Endothelial cell of umbilical vein (primary cell): ENCODE data around the gene TACSTD2. TPM values are rescaled to one million over a fixed set of nuclear protein-coding genes. Genes with fewer than 3 reads are reported as not detected.

Source experiments
- BruUV-seq: library from RNA; stranded (reverse); fragments of 400-500 nt; replicated peaks from 2 replicates; lab custom pipeline; 2021; lab: Mats Ljungman, UMichigan
- CTCF ChIA-PET: fragments of 300-600, 350-600 bp; sonication (Branson Sonifier 250); formaldehyde crosslinking; loops from one replicate; lab custom pipeline; 2021; ENCODE audit warnings: antibody characterized with exemption, inconsistent platforms; lab: Charles Lee
- POLR2A ChIA-PET: fragments of 300-600, 350-600 bp; sonication (Branson Sonifier 250); formaldehyde crosslinking; loops from one replicate; lab custom pipeline; 2021; ENCODE audit warnings: antibody characterized with exemption, inconsistent platforms; lab: Charles Lee
- DNase-seq: peaks from one replicate; pipeline ENCODE4 v3.0.0-alpha.2; 2011; ENCODE audit warnings: low read depth, low spot score
- FAIRE-seq: peaks from 2 replicates; lab custom pipeline; 2011; peaks lifted over from hg19 to GRCh38; lab: Jason Lieb, UNC
- H2AFZ ChIP-seq: 2 replicates; pipeline ENCODE4 v1.6.0; 2012; ENCODE audit warnings: low read depth, low read length, control low read depth, inconsistent platforms
- H3K27ac ChIP-seq: 2 replicates; pipeline ENCODE4 v1.5.1; 2011; ENCODE audit warnings: low read depth, mild to moderate bottlenecking, control low read depth, low read length, moderate library complexity; ENCODE audit not compliant: insufficient read depth
- H3K27me3 ChIP-seq, 2 experiments: 2 replicates each; pipeline versions ENCODE4 v1.6.0 to v1.6.1; 2011; ENCODE audit warnings: low read length in 2 of 2, mixed read lengths in 1 of 2; ENCODE audit not compliant: control insufficient read depth in 2 of 2, insufficient read depth in 2 of 2
- H3K36me3 ChIP-seq, 2 experiments: 2 replicates in 1 of 2; 3 replicates in 1 of 2; pipeline ENCODE4 v1.5.1; 2011; ENCODE audit warnings: low read length in 2 of 2, mild to moderate bottlenecking in 1 of 2, moderate library complexity in 1 of 2; ENCODE audit not compliant: control insufficient read depth in 2 of 2, insufficient read depth in 2 of 2; ENCODE audit errors: extremely low read depth in 1 of 2
- H3K4me1 ChIP-seq: 3 replicates; pipeline ENCODE4 v1.5.1; 2011; ENCODE audit warnings: mild to moderate bottlenecking, low read length; ENCODE audit not compliant: control insufficient read depth, insufficient read depth; ENCODE audit errors: extremely low read depth
- H3K4me2 ChIP-seq: 2 replicates; pipeline ENCODE4 v1.6.1; 2011; ENCODE audit warnings: low read length, control low read depth, mixed read lengths; ENCODE audit not compliant: insufficient read depth
- H3K4me3 ChIP-seq, 3 experiments: fragments of 200-600 bp in 1 of 3; sonication (generic), shearing (Covaris generic) in 1 of 3; replicated peaks in 1 of 3; 2 replicates each; pipeline ENCODE4 v1.5.1; 2011 to 2016; ENCODE audit warnings: control low read depth in 3 of 3, low read length in 3 of 3, mild to moderate bottlenecking in 2 of 3, inconsistent platforms in 1 of 3, low read depth in 1 of 3, moderate library complexity in 1 of 3; ENCODE audit not compliant: insufficient read depth in 1 of 3
- H3K79me2 ChIP-seq: 2 replicates; pipeline ENCODE4 v1.6.0; 2012; ENCODE audit warnings: low read length, inconsistent platforms; ENCODE audit not compliant: control insufficient read depth, insufficient read depth
- H3K9ac ChIP-seq: replicated peaks from 2 replicates; pipeline ENCODE3; 2011; ENCODE audit warnings: low read length, control low read depth; ENCODE audit not compliant: insufficient read depth; ENCODE audit errors: extremely low read depth
- H3K9me1 ChIP-seq: replicated peaks from 3 replicates; pipeline ENCODE4 v1.6.0; 2011; ENCODE audit warnings: mild to moderate bottlenecking, low read length; ENCODE audit not compliant: control insufficient read depth, insufficient read depth; ENCODE audit errors: extremely low read depth
- H3K9me3 ChIP-seq: replicated peaks from 2 replicates; pipeline ENCODE4 v1.5.1; 2012; ENCODE audit warnings: low read length, inconsistent platforms; ENCODE audit not compliant: control insufficient read depth, insufficient read depth
- H4K20me1 ChIP-seq: replicated peaks from 2 replicates; pipeline ENCODE3; 2011; ENCODE audit warnings: mild to moderate bottlenecking, low read length; ENCODE audit not compliant: control insufficient read depth, insufficient read depth; ENCODE audit errors: extremely low read depth
- EZH2 ChIP-seq: IDR thresholded peaks from 2 replicates; pipeline ENCODE4 v1.6.1; 2012; ENCODE audit warnings: borderline replicate concordance, low read depth, mild to moderate bottlenecking, moderate library complexity, low read length, inconsistent platforms; ENCODE audit not compliant: severe bottlenecking
- FOS ChIP-seq: IDR thresholded peaks from 2 replicates; pipeline ENCODE4 v1.6.1; 2011; ENCODE audit warnings: mild to moderate bottlenecking, low read length, moderate library complexity, borderline replicate concordance; ENCODE audit not compliant: insufficient read depth
- GATA2 ChIP-seq: IDR thresholded peaks from 2 replicates; pipeline ENCODE4 v1.7.0; 2011; ENCODE audit warnings: low read depth, mild to moderate bottlenecking, moderate library complexity, mixed read lengths, low read length; ENCODE audit not compliant: insufficient read length, insufficient read depth
- JUN ChIP-seq: IDR thresholded peaks from 2 replicates; pipeline ENCODE4 v1.6.1; 2011; ENCODE audit warnings: borderline replicate concordance, low read depth; ENCODE audit not compliant: insufficient read length, insufficient read depth
- MYC ChIP-seq: IDR thresholded peaks from one replicate; pipeline ENCODE4 v1.6.1; 2011; ENCODE audit warnings: mild to moderate bottlenecking, low read depth, low read length
- POLR2A ChIP-seq: IDR thresholded peaks from 2 replicates; pipeline ENCODE4 v1.6.1; 2012; ENCODE audit warnings: low read depth, mild to moderate bottlenecking, control low read depth, low read length
- POLR2AphosphoS5 ChIP-seq: IDR thresholded peaks from 2 replicates; pipeline ENCODE4 v1.6.1; 2012; ENCODE audit warnings: low read depth, mild to moderate bottlenecking, control low read depth, low read length, moderate library complexity; ENCODE audit not compliant: insufficient read depth
- dilution Hi-C: fragments of 300-500 bp; cut with MboI; formaldehyde crosslinking; loops from one replicate; pipeline ENCODE4 v1.15.0; 2019; ENCODE audit warnings: low sequenced_read_pairs; ENCODE audit not compliant: extremely low pct_ligation_motif_present
- intact Hi-C: fragments of 100-400 bp; cut with micrococcal nuclease; formaldehyde crosslinking; loops from one replicate; pipeline ENCODE4 v1.10.0; 2022
- polyA plus RNA-seq, 4 experiments: library from polyadenylated mRNA; depleted of rRNA in 3 of 4; stranded (reverse) in 3 of 4; unstranded in 1 of 4; fragments of >200 nt; gene quantifications; 2 replicates each; pipeline versions ENCODE4 v1.2.1 to v1.2.3, GENCODE V29; 2011 to 2012; ENCODE audit warnings: missing spikeins in 1 of 4
- total RNA-seq: library from RNA; stranded (reverse); gene quantifications from 2 replicates; pipeline ENCODE4 v1.2.3, GENCODE V29; 2021
- TF ChIP-seq, protein P1 (sequence below): IDR thresholded peaks from 2 replicates; pipeline ENCODE4 v1.6.1; 2011; ENCODE audit not compliant: insufficient read depth, insufficient read length
- TF ChIP-seq, protein P2 (sequence below), 2 donors: IDR thresholded peaks; 1 replicate in 1 of 2; 2 replicates in 1 of 2; pipeline ENCODE4 v1.5.1; 2011; ENCODE audit warnings: low read length in 2 of 2, mild to moderate bottlenecking in 2 of 2, moderate library complexity in 2 of 2, control low read depth in 1 of 2, inconsistent platforms in 1 of 2, low read depth in 1 of 2; ENCODE audit not compliant: insufficient read depth in 1 of 2; ENCODE audit errors: extremely low read depth in 1 of 2

The TACSTD2 gene
- total and polyA plus RNA-seq, 2 donors (not counting 3 experiments of a cell fraction or from before 2014, with no cell fraction given) = 30.7 to 43.3 TPM

DNA sequence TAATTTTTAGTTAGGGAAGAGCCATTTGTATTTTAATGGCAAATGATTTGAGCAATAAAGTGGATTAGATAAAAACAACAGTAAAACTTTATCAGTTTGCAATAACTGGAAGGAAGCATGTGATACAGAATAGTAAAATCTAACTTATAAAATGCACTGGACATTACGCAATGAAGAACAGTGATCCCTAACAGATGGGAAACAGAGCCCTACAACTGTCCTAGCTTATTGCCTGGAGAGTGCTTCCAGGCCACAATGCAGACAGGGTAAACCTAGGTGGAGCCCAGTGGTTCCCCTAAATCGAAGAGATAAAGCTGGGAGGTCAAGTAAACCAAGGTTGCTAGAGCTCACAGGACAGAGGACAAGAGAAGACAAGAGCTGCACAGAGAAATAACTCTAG lies 37.5 kb downstream of the TACSTD2 start:
- H3K9me1 ChIP-seq = no peaks in the 10 kb centered on the region
- intact Hi-C loops (no loop called here), dilution Hi-C loops (no loop called here)
- no peaks in the 10 kb centered on the region for H3K36me3 ChIP-seq
- CTCF ChIA-PET = interaction anchor here (2.4 kb wide), 1 partner anchor 113 kb away, joined by 13 read pairs; no protein-coding TSS in a partner anchor
- TF ChIP-seq GATA2 (no peak), JUN (no peak), FOS (no peak), POLR2A (no peak), POLR2AphosphoS5 (no peak), MYC (no peak), EZH2 (no peak)
- TF ChIP-seq, protein P1, sequence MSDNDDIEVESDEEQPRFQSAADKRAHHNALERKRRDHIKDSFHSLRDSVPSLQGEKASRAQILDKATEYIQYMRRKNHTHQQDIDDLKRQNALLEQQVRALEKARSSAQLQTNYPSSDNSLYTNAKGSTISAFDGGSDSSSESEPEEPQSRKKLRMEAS = no peak
- TF ChIP-seq, protein P2, sequence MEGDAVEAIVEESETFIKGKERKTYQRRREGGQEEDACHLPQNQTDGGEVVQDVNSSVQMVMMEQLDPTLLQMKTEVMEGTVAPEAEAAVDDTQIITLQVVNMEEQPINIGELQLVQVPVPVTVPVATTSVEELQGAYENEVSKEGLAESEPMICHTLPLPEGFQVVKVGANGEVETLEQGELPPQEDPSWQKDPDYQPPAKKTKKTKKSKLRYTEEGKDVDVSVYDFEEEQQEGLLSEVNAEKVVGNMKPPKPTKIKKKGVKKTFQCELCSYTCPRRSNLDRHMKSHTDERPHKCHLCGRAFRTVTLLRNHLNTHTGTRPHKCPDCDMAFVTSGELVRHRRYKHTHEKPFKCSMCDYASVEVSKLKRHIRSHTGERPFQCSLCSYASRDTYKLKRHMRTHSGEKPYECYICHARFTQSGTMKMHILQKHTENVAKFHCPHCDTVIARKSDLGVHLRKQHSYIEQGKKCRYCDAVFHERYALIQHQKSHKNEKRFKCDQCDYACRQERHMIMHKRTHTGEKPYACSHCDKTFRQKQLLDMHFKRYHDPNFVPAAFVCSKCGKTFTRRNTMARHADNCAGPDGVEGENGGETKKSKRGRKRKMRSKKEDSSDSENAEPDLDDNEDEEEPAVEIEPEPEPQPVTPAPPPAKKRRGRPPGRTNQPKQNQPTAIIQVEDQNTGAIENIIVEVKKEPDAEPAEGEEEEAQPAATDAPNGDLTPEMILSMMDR (IDR thresholded peaks at IDR 0.05; ENCODE audit: extremely low read depth in 1 of 2, insufficient read depth in 1 of 2, low read depth in 1 of 2, low read length in 2 of 2) = no peak
- no peaks in the 10 kb centered on the region for H4K20me1 ChIP-seq
- BruUV-seq = no TSS peak
- H3K9me3 ChIP-seq = no peaks in the 10 kb centered on the region
- H3K27ac ChIP-seq = no peak overlapping the region
- no peaks in the 10 kb centered on the region for H3K27me3 ChIP-seq
- H3K4me3 ChIP-seq = no peak overlapping the region
- FAIRE-seq (no peak), DNase-seq (no peak)
- no peaks in the 10 kb centered on the region for H3K4me1 ChIP-seq
- POLR2A ChIA-PET = no interaction called here
- H3K9ac ChIP-seq = no peak overlapping the region
- no peak overlapping the region for H3K4me2 ChIP-seq
- no peak overlapping the region for H2AFZ ChIP-seq
- no peaks in the 10 kb centered on the region for H3K79me2 ChIP-seq
